ENCODE results near the gene GPANK1. TPM values are rescaled to one million over a fixed set of nuclear protein-coding genes. Genes with fewer than 3 reads are reported as not detected.

Gene GPANK1
- total RNA-seq, 2 experiments from 2014 or later, result 29.0 to 34.7 TPM

Small RNA genes lying within 50 kb of the gene (microRNA-seq; reads per million reads assigned to microRNA genes)
- 2.3 reads per million for gene MIR4646
- not detected for gene MIR6832

Other genes with a start within 250 kb of the GPANK1 start
- 10 to 100 TPM; 49.0 TPM for gene MICB, start 166.9 kb downstream of the GPANK1 start, total RNA-seq
- not detected for gene MCCD1, start 136.0 kb downstream of the GPANK1 start, total RNA-seq
- gene DDX39B, start 123.0 kb downstream of the GPANK1 start, total RNA-seq, result 100 to 1,000 TPM; 477 to 488 TPM
- gene ATP6V1G2, start 118.4 kb downstream of the GPANK1 start, total RNA-seq, result 1 to 10 TPM; 2.5 TPM
- 10 to 100 TPM; 13.5 to 14.2 TPM for gene NFKBIL1, start 117.4 kb downstream of the GPANK1 start, total RNA-seq
- 10 to 100 TPM; 19.4 to 24.6 TPM for gene LTA, start 92.7 kb downstream of the GPANK1 start, total RNA-seq
- gene TNF, start 89.4 kb downstream of the GPANK1 start, total RNA-seq, result 10 to 100 TPM; 53.4 to 55.0 TPM
- 100 to 1,000 TPM; 613 to 618 TPM for gene LTB, start 82.6 kb downstream of the GPANK1 start, total RNA-seq
- gene LST1, start 78.7 kb downstream of the GPANK1 start, total RNA-seq, result 100 to 1,000 TPM; 125 to 139 TPM
- gene NCR3, start 72.0 kb downstream of the GPANK1 start, total RNA-seq, result 100 to 1,000 TPM; 107 to 115 TPM
- gene AIF1, start 49.8 kb downstream of the GPANK1 start, total RNA-seq, result 100 to 1,000 TPM; 177 TPM
- gene PRRC2A, start 44.3 kb downstream of the GPANK1 start, total RNA-seq, result 100 to 1,000 TPM; 260 to 279 TPM
- gene BAG6, start 12.3 kb downstream of the GPANK1 start, total RNA-seq, result 100 to 1,000 TPM; 259 to 267 TPM
- 1 to 10 TPM; 3.2 to 5.1 TPM for gene APOM, start 9.1 kb downstream of the GPANK1 start, total RNA-seq
- gene C6orf47, start 4.2 kb downstream of the GPANK1 start, total RNA-seq, result 10 to 100 TPM; 22.5 to 23.8 TPM
- gene CSNK2B, start 1.1 kb upstream of the GPANK1 start, total RNA-seq, result 100 to 1,000 TPM; 233 to 250 TPM
- gene LY6G5B, start 5.0 kb upstream of the GPANK1 start, total RNA-seq, result 10 to 100 TPM; 22.6 to 23.2 TPM
- 1 to 10 TPM; 4.3 to 5.5 TPM for gene LY6G5C, start 16.1 kb upstream of the GPANK1 start, total RNA-seq
- 10 to 100 TPM; 52.1 to 55.4 TPM for gene ABHD16A, start 38.3 kb upstream of the GPANK1 start, total RNA-seq
- gene LY6G6F, start 41.9 kb upstream of the GPANK1 start, total RNA-seq, result not detected
- not detected for gene LY6G6D, start 50.4 kb upstream of the GPANK1 start, total RNA-seq
- under 1 TPM in 1 of 2 experiments, not detected in 1; 0.26 TPM for gene LY6G6C, start 56.7 kb upstream of the GPANK1 start, total RNA-seq
- gene MPIG6B, start 58.4 kb upstream of the GPANK1 start, total RNA-seq, result under 1 TPM; 0.71 to 0.91 TPM
- gene DDAH2, start 64.3 kb upstream of the GPANK1 start, total RNA-seq, result 10 to 100 TPM; 31.9 to 33.7 TPM
- gene CLIC1, start 71.5 kb upstream of the GPANK1 start, total RNA-seq, result 100 to 1,000 TPM; 617 to 651 TPM
- 10 to 100 TPM; 64.8 to 73.6 TPM for gene MSH5, start 75.0 kb upstream of the GPANK1 start, total RNA-seq
- 10 to 100 TPM; 14.3 to 15.4 TPM for gene SAPCD1, start 97.7 kb upstream of the GPANK1 start, total RNA-seq
- gene VWA7, start 112.3 kb upstream of the GPANK1 start, total RNA-seq, result 1 to 10 TPM; 6.4 to 6.6 TPM
- 100 to 1,000 TPM; 114 to 115 TPM for gene VARS1, start 130.8 kb upstream of the GPANK1 start, total RNA-seq
- gene LSM2, start 142.0 kb upstream of the GPANK1 start, total RNA-seq, result 100 to 1,000 TPM; 123 to 128 TPM
- 1 to 10 TPM; 3.0 to 3.1 TPM for gene HSPA1L, start 150.3 kb upstream of the GPANK1 start, total RNA-seq
- 10 to 100 TPM; 75.6 to 75.7 TPM for gene HSPA1A, start 150.5 kb upstream of the GPANK1 start, total RNA-seq
- 10 to 100 TPM; 84.6 to 87.1 TPM for gene HSPA1B, start 162.7 kb upstream of the GPANK1 start, total RNA-seq
- 10 to 100 TPM; 16.5 to 17.8 TPM for gene NEU1, start 197.8 kb upstream of the GPANK1 start, total RNA-seq
- under 1 TPM in 1 of 2 experiments, not detected in 1; 0.39 TPM for gene SLC44A4, start 214.0 kb upstream of the GPANK1 start, total RNA-seq
- gene EHMT2, start 232.7 kb upstream of the GPANK1 start, total RNA-seq, result 10 to 100 TPM; 70.1 to 72.3 TPM
- 1 to 10 TPM; 1.6 to 1.8 TPM for gene ZBTB12, start 237.1 kb upstream of the GPANK1 start, total RNA-seq

All from activated CD8-positive, alpha-beta T cell treated with anti-CD3 and anti-CD28 coated beads, Interleukin-2, amount 10 ng/mL, durations not matched to agents 7 days and 5 days (primary cell).